PC-9 (cell line): ENCODE measurements around the gene E2F6.

ENCODE experiments used
- CTCF ChIP-seq: fragments of 200-600 bp; sonication (generic); conservative IDR thresholded peaks from 2 replicates; pipeline ENCODE4 v1.6.1; 2017; ENCODE audit warnings: mixed run types, antibody characterized with exemption, mild to moderate bottlenecking, moderate library complexity
- EZH2 ChIP-seq: fragments of 200-600 bp; sonication (generic); IDR thresholded peaks from 2 replicates; pipeline ENCODE4 v1.8.0; 2017; ENCODE audit warnings: antibody characterized with exemption, low read depth

- TF ChIP-seq EZH2, result no peak
- no peak for TF ChIP-seq CTCF
Measured at GRCh38 chr2:11507517-11507916, 41.6 kb upstream of the E2F6 start.
